Skeletal muscle satellite cell (primary cell): ENCODE results near the gene NRXN2.

Experiments used
- H3K27me3 ChIP-seq: 2 replicates; pipeline ENCODE4 v1.7.0; 2013; ENCODE audit warnings: low read length; ENCODE audit not compliant: control insufficient read depth, insufficient read depth
- H3K36me3 ChIP-seq: 2 replicates; pipeline ENCODE4 v1.7.0; 2013; ENCODE audit warnings: mild to moderate bottlenecking, control low read depth, low read length; ENCODE audit not compliant: insufficient read depth
- H3K4me1 ChIP-seq: 2 replicates; pipeline ENCODE4 v1.7.0; 2013; ENCODE audit warnings: low read length; ENCODE audit not compliant: control insufficient read depth, insufficient read depth
- H3K4me2 ChIP-seq: 2 replicates; pipeline ENCODE4 v1.7.0; 2013; ENCODE audit warnings: mild to moderate bottlenecking, low read length
- H3K4me3 ChIP-seq: 2 replicates; pipeline ENCODE4 v1.7.0; 2013; ENCODE audit warnings: low read length
- H3K9ac ChIP-seq: 2 replicates; pipeline ENCODE4 v1.7.0; 2013; ENCODE audit warnings: mild to moderate bottlenecking, low read depth, low read length, moderate library complexity
- H3K9me3 ChIP-seq: replicated peaks from 2 replicates; pipeline ENCODE4 v1.7.0; 2013; ENCODE audit warnings: mild to moderate bottlenecking, control low read depth, low read length

NRXN2 gene

DNA sequence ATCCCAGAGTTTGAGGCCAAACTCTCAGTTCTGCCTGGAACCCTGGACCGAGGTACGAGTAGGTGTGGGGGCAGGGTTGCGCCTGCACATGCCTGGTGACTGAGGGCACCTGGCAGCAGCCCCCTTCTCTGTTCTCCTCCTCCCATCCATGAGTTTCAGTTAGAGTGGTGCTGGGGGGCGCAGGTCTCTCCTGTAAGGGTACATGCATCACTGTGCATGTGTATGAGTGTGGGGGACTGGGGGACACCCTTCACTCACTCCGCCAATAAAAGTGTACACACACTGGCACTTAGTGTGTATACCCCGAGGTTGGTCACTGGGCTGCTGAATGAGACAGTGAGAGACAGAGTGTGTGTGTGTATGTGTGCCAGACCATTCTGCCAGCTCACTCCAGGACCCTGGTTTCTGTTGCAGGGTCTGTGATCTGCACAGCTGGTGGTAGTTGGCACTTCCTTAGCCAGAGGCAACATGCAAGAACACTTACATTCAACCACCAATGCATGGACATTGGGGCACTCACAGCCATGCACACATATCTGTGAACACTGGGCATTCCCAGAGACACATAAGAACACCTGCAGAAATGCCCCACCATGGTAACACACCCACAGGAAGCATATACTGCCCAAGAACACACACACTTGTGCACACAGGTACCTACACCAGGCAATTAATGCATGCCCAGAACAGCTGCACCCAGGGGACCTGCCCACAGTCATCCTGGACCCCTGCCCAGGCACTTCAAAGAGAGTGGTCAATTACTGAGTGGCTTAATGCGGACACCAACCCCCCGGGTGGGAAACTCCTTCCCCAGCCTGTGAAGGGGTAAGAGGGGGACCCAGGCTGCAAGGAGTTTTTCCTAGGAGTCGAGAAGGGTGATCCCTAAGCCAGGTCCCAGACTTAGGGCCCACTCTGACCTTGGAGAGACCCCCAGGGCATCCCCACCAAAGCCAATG, 1.2 kb upstream of the NRXN2 start:
- Histone ChIP-seq H3K36me3 (no peaks in the 10 kb centered on the region), H3K4me1 (peaks cover 3% of the 10 kb centered on the region), H3K27me3 (peaks cover 51% of the 10 kb centered on the region), H3K4me3 (no peak overlapping the region), H3K9ac (no peak overlapping the region), H3K4me2 (no peak overlapping the region), H3K9me3 (no peaks in the 10 kb centered on the region)

GRCh38 chr11:64722141-64723065, 594 bp downstream of the NRXN2 start:
- H3K4me3 ChIP-seq: no peak overlapping the region
- H3K9ac ChIP-seq: no peak overlapping the region
- no peaks in the 10 kb centered on the region for H3K9me3 ChIP-seq
- peaks cover 3% of the 10 kb centered on the region for H3K4me1 ChIP-seq
- no peaks in the 10 kb centered on the region for H3K36me3 ChIP-seq
- H3K27me3 ChIP-seq: peaks cover 59% of the 10 kb centered on the region
- H3K4me2 ChIP-seq: no peak overlapping the region

DNA sequence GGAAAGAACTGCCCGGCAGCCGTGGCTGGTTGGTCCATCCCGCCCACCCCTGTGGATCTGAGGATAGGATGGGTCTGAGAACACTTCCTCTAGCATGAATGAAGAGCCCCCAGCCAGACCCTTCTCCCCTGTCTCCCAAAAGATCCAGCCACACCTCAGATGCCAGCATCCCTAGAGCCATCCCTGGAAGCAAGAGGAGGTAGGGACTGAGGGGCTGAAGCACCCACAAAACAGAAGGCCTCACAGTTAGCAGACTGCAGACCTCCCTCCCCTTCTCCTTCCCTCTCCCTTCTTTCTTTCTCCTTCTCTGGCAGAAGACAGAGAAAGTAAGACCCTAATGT, 1.7 kb downstream of the NRXN2 start:
- Histone ChIP-seq H3K4me2 (no peak overlapping the region), H3K4me3 (no peak overlapping the region), H3K9me3 (no peaks in the 10 kb centered on the region), H3K36me3 (no peaks in the 10 kb centered on the region), H3K27me3 (peaks cover 55% of the 10 kb centered on the region), H3K9ac (no peak overlapping the region), H3K4me1 (peaks cover 3% of the 10 kb centered on the region)

DNA sequence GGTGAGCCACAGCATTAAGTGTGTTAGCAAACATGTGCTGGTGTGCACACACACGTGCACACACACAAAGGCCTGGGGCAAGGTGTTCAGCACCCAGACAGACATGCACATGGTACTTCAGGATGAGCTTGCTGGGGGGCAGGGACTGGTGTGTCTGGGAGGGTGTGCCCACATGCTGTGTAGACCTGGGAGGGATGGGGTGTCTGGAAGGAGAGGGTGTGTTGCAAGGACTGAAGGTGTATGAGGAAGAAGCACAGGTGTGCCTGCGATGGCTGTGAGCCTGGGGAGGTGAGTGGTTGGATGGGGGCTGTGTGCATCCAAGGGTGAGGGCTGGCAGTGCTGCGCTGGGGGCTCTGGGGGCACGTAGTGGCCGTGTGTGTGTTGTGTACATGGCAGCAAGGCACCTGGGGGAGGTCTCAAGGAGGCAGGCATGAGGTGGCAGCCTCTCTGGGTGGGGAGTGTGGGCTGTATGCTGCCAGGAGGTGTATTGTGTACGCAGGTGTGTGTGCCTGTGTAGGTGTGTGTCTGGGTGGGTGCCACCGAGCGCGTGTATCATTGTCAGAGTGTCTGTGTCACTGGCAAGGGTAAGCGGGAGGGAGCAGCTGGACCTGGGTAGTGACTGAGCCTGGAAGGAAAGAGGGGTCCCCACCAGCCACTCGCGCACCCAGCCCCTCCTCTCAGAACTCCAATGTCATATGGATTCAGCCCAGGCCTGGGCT, 2.2 kb downstream of the NRXN2 start:
- no peaks in the 10 kb centered on the region for H3K36me3 ChIP-seq
- peaks cover 55% of the 10 kb centered on the region for H3K27me3 ChIP-seq
- H3K4me3 ChIP-seq: no peak overlapping the region
- no peak overlapping the region for H3K4me2 ChIP-seq
- no peak overlapping the region for H3K9ac ChIP-seq
- peaks cover 3% of the 10 kb centered on the region for H3K4me1 ChIP-seq
- no peaks in the 10 kb centered on the region for H3K9me3 ChIP-seq

DNA sequence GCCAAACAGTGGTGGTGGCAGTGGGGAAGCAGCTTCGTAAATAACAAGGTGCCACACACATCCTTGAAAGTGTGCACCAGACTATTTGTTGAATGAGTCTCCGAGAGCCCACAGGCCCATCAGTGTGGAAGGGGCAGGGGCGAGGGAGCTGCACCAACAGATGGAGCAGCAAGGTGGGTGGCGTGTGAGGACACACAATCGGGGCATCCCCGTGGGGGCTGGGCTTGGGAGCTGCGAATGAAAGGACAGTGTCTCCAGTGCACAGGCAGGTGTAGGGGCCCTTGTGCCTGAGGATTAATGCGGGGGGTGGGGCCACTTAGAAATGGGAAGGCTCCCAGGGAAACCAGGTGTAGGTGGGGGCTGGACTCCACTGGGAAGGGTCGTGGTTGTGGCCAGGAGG, 2.8 kb downstream of the NRXN2 start:
- Histone ChIP-seq H3K36me3 (no peaks in the 10 kb centered on the region), H3K4me1 (peaks cover 3% of the 10 kb centered on the region), H3K4me2 (no peak overlapping the region), H3K4me3 (no peak overlapping the region), H3K9me3 (no peaks in the 10 kb centered on the region), H3K9ac (no peak overlapping the region), H3K27me3 (peaks cover 59% of the 10 kb centered on the region)

DNA sequence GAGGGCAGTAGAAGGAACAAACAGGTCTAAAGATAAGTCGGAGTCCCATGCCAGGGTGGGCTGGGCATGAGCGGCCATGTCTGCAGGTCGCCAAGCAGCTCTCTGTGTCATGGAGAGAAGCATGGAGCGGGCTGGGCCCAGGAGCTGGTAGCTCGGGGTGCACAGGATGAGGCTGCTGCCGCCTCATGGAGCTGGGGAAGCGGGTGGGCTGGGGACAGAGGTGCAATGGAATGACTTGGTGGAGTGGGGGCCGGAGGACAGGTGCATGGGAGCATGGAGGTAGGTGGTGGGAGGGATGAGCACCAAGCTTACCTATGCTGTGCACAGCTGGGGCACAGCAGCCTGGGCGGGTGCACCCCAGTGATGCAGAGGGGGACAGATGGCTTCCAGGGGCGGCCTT, 3.6 kb downstream of the NRXN2 start:
- Histone ChIP-seq H3K4me2 (no peak overlapping the region), H3K4me1 (peaks cover 3% of the 10 kb centered on the region), H3K36me3 (no peaks in the 10 kb centered on the region), H3K9ac (no peak overlapping the region), H3K4me3 (no peak overlapping the region), H3K27me3 (peaks cover 59% of the 10 kb centered on the region), H3K9me3 (no peaks in the 10 kb centered on the region)

- no peak overlapping the region for H3K9ac ChIP-seq
- H3K27me3 ChIP-seq: peaks cover 66% of the 10 kb centered on the region
- H3K36me3 ChIP-seq: no peaks in the 10 kb centered on the region
These were observed 4.2 kb downstream of the NRXN2 start for GRCh38 chr11:64718780-64719124.

GRCh38 chr11:64718084-64718779, 4.8 kb downstream of the NRXN2 start:
- peaks cover 67% of the 10 kb centered on the region for H3K27me3 ChIP-seq
- no peaks in the 10 kb centered on the region for H3K9me3 ChIP-seq
- no peak overlapping the region for H3K4me3 ChIP-seq
- no peaks in the 10 kb centered on the region for H3K36me3 ChIP-seq
- no peak overlapping the region for H3K4me2 ChIP-seq
- H3K9ac ChIP-seq: no peak overlapping the region
- peaks cover 1% of the 10 kb centered on the region for H3K4me1 ChIP-seq

More at GRCh38 chr11:64718780-64719124, 4.2 kb downstream of the NRXN2 start:
- H3K4me1 ChIP-seq: peaks cover 3% of the 10 kb centered on the region
- H3K4me3 ChIP-seq: no peak overlapping the region
- no peaks in the 10 kb centered on the region for H3K9me3 ChIP-seq
- no peak overlapping the region for H3K4me2 ChIP-seq

GRCh38 chr11:64717268-64717578, 5.8 kb downstream of the NRXN2 start:
- no peaks in the 10 kb centered on the region for H3K9me3 ChIP-seq
- H3K36me3 ChIP-seq: no peaks in the 10 kb centered on the region
- H3K4me1 ChIP-seq: no peaks in the 10 kb centered on the region
- no peak overlapping the region for H3K4me2 ChIP-seq
- peaks cover 69% of the 10 kb centered on the region for H3K27me3 ChIP-seq
- no peak overlapping the region for H3K9ac ChIP-seq
- H3K4me3 ChIP-seq: no peak overlapping the region

DNA sequence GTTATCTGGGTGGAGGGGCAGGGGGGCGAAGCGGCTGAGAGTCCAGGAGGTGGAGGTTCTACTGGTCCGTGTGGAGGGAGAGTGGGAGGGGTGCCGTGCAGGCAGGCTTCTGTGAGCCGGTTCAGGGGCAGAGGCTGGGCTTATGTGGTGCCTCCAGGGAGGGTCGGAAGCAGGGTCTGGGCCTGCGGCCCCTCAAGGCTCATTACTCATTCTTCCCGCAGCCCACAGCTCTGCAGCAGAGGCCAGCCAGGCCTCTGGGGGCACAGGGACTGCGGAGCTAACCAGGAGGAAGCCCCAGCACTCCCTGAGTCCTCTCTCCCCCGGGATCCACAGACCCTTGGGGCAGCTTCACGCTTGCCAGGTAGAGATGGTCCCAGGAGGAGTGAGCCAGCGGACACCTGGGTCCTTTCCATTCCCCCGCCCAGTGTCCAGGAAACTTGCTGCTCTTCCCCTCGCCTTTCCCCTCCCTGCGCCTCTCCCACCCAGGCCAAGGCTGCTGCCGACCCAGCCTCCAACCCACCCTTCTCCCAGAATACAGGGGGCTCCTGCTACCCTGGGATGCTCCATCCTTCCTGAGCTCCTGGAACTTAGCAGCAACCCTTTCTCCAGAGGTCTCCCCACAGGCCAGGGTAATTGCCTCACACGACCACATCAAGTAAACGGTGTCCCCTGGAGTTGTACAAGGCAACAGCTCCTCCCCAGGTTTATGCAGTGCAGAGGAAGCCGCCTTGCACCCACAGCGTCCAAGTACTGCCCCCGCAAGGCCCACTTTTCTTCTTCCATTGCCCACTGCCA, 6.3 kb downstream of the NRXN2 start:
- Histone ChIP-seq H3K4me3 (no peak overlapping the region), H3K9ac (no peak overlapping the region), H3K4me1 (no peaks in the 10 kb centered on the region), H3K4me2 (no peak overlapping the region), H3K36me3 (no peaks in the 10 kb centered on the region), H3K27me3 (peaks cover 66% of the 10 kb centered on the region), H3K9me3 (no peaks in the 10 kb centered on the region)
